HepG2 (cell line): ENCODE measurements around the gene PHRF1. TPM values are rescaled to one million over a fixed set of nuclear protein-coding genes. Genes with fewer than 3 reads are reported as not detected.

Source experiments
- AGO1 ChIP-seq: fragments of 200-400 bp; formaldehyde crosslinking; IDR thresholded peaks from 2 replicates; pipeline ENCODE4 v1.6.1; 2017; ENCODE audit warnings: mild to moderate bottlenecking, low read depth, low read length, moderate library complexity; ENCODE audit not compliant: poor library complexity, severe bottlenecking
- CBFB ChIP-seq: sonication (generic); formaldehyde crosslinking; IDR thresholded peaks from 2 replicates; pipeline ENCODE4 v1.4.0; 2020; ENCODE audit warnings: missing genetic modification reagents
- FOXK1 ChIP-seq: sonication (generic); formaldehyde crosslinking; IDR thresholded peaks from 2 replicates; pipeline ENCODE4 v1.4.0; 2020; ENCODE audit warnings: low read depth, missing genetic modification reagents, borderline replicate concordance
- FOXM1 ChIP-seq: sonication (generic); formaldehyde crosslinking; IDR thresholded peaks from 2 replicates; pipeline ENCODE4 v1.5.0; 2020; ENCODE audit warnings: missing genetic modification reagents
- GFI1 ChIP-seq: sonication (generic); formaldehyde crosslinking; IDR thresholded peaks from 2 replicates; pipeline ENCODE4 v1.5.0; 2020; ENCODE audit warnings: missing genetic modification reagents, mild to moderate bottlenecking, borderline replicate concordance
- HNRNPL ChIP-seq: fragments of 200-400 bp; formaldehyde crosslinking; IDR thresholded peaks from 2 replicates; pipeline ENCODE4 v1.6.1; 2017; ENCODE audit warnings: mild to moderate bottlenecking, low read depth, low read length
- HNRNPUL1 ChIP-seq: fragments of 200-400 bp; formaldehyde crosslinking; IDR thresholded peaks from 2 replicates; pipeline ENCODE4 v1.6.1; 2017; ENCODE audit warnings: low read depth, mild to moderate bottlenecking, low read length, moderate library complexity
- KAT8 ChIP-seq: IDR thresholded peaks from 2 replicates; pipeline ENCODE4 v1.6.1; 2016; ENCODE audit warnings: missing genetic modification reagents, missing compliant biosample characterization
- KDM5B ChIP-seq: sonication (generic); formaldehyde crosslinking; IDR thresholded peaks from 2 replicates; pipeline ENCODE4 v1.4.0; 2020; ENCODE audit warnings: missing genetic modification reagents, mild to moderate bottlenecking, borderline replicate concordance
- MAZ ChIP-seq, 2 experiments: sonication (generic) in 1 of 2; formaldehyde crosslinking in 1 of 2; IDR thresholded peaks; 2 replicates each; pipeline versions ENCODE4 v1.5.0 to v1.6.1; 2012 to 2020; ENCODE audit warnings: low read depth in 2 of 2, mild to moderate bottlenecking in 2 of 2, borderline replicate concordance in 1 of 2, improper control_type of control experiment in 1 of 2, low read length in 1 of 2, missing genetic modification reagents in 1 of 2, moderate library complexity in 1 of 2
- MED1 ChIP-seq: sonication (generic); formaldehyde crosslinking; IDR thresholded peaks from 2 replicates; pipeline ENCODE4 v1.4.0; 2020; ENCODE audit warnings: missing genetic modification reagents
- PHF20 ChIP-seq: sonication (generic); formaldehyde crosslinking; IDR thresholded peaks from 2 replicates; pipeline ENCODE4 v1.5.0; 2020; ENCODE audit warnings: mild to moderate bottlenecking, missing genetic modification reagents
- SIN3A ChIP-seq: IDR thresholded peaks from 2 replicates; pipeline ENCODE4 v1.6.1; 2011; ENCODE audit warnings: low read depth, mild to moderate bottlenecking, control low read depth, low read length, borderline replicate concordance
- SNAI1 ChIP-seq: sonication (generic); formaldehyde crosslinking; IDR thresholded peaks from 2 replicates; pipeline ENCODE4 v1.5.0; 2020; ENCODE audit warnings: mild to moderate bottlenecking, missing genetic modification reagents, borderline replicate concordance
- U2AF1 ChIP-seq: fragments of 200-400 bp; formaldehyde crosslinking; optimal IDR thresholded peaks from 2 replicates; pipeline ENCODE3; 2017; ENCODE audit warnings: mild to moderate bottlenecking, low read depth, low read length
- ZNF282 ChIP-seq: fragments of 450-650 bp; IDR thresholded peaks from 2 replicates; pipeline ENCODE4 v1.6.1; 2018; ENCODE audit not compliant: partially characterized antibody
- ZNF484 ChIP-seq: sonication (generic); formaldehyde crosslinking; IDR thresholded peaks from 2 replicates; pipeline ENCODE4 v1.5.1; 2020; ENCODE audit warnings: mild to moderate bottlenecking, low read depth, missing genetic modification reagents, borderline replicate concordance
- ZNF747 ChIP-seq: sonication (generic); formaldehyde crosslinking; IDR thresholded peaks from 2 replicates; pipeline ENCODE4 v1.8.1; 2023; ENCODE audit warnings: missing genetic modification reagents, mild to moderate bottlenecking, borderline replicate concordance
- polyA plus RNA-seq, 8 experiments: library from polyadenylated mRNA; depleted of rRNA in 3 of 8; stranded (reverse) in 7 of 8; unstranded in 1 of 8; fragments of >200 nt; fragmentation: Illumina TruSeq in 4 of 8; extraction: Trizol in 4 of 8; gene quantifications; 2 replicates each; pipeline versions ENCODE4 v1.2.1 to v1.2.3, GENCODE V29; 2011 to 2016; ENCODE audit warnings: low read depth in 4 of 8, missing spikeins in 1 of 8, mixed read lengths in 1 of 8; ENCODE audit not compliant: insufficient read depth in 1 of 8
- total RNA-seq, 5 experiments: library from RNA; depleted of rRNA; stranded (reverse); fragments of >200 nt; fragmentation: Illumina TruSeq; extraction: Trizol; gene quantifications; 2 replicates each; pipeline ENCODE4 v1.2.3, GENCODE V29; 2016; ENCODE audit warnings: low read depth in 1 of 5
- TF ChIP-seq, protein P1 (sequence below): sonication (generic); formaldehyde crosslinking; IDR thresholded peaks from 2 replicates; pipeline ENCODE4 v1.8.1; 2023; ENCODE audit warnings: missing genetic modification reagents, inconsistent platforms, borderline replicate concordance
- TF ChIP-seq, protein P2 (sequence below): sonication (generic); formaldehyde crosslinking; IDR thresholded peaks from 2 replicates; pipeline ENCODE4 v1.5.0; 2020; ENCODE audit warnings: missing genetic modification reagents
- TF ChIP-seq, protein P3 (sequence below): IDR thresholded peaks from 2 replicates; pipeline ENCODE4 v1.6.1; 2016; ENCODE audit warnings: missing biosample characterization, missing genetic modification reagents, low read depth
- TF ChIP-seq, protein P4 (sequence below): sonication (generic); formaldehyde crosslinking; IDR thresholded peaks from 2 replicates; pipeline ENCODE4 v1.4.0; 2020; ENCODE audit warnings: mild to moderate bottlenecking, missing genetic modification reagents

Gene PHRF1
- total and polyA plus RNA-seq, 2 of the 13 experiments (the other 11 are each of a cell fraction or from before 2014, with no cell fraction given) = 8.2 to 16.7 TPM

DNA sequence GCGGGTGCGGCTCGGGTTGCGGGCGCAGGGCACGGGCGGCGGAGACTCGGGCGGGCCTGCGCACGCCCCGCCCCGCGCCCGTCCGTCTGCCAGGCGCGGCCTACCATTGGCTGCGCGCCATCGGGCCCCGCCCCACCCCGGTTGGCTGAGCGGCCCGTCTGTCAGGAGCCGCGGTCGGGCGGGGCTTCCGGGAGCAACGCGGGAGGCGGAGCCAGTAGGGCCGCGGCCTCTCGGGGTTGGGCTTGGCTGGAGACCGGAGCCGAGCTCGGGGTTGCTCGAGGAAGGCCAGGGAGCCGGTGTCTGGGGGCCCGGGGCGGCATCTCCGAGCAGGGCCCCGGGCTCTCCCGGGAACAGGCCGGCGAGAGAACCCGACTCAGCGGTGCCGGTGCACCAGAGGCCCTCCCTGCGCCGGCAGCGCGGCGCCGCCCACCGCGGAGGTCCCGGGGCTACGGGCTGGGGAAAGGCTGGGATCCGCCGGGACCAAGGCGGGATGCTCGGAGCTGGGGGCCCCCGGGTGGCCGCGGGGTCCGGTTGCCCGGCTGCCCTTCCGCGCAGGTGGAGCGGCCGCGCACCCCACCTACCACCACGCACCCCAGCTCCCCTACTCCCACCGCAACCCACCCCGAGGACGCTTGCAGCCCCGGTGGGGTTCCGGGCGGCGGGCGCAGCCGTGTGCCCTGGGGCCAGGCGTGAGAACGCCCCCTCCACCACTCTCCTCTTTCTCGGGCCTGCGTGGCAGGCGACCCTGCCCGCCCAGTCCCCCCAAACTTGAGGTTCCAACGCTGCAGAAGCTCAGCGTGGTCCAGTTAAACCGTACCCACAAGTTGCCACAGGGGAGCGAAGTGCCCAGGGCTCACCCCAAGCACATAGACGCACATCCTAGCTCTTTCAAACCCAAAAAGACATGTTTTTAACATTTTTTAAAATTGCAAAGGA lies 40.5 kb upstream of the PHRF1 start, which contains the start of gene HRAS (continued):
- TF ChIP-seq, protein P1, sequence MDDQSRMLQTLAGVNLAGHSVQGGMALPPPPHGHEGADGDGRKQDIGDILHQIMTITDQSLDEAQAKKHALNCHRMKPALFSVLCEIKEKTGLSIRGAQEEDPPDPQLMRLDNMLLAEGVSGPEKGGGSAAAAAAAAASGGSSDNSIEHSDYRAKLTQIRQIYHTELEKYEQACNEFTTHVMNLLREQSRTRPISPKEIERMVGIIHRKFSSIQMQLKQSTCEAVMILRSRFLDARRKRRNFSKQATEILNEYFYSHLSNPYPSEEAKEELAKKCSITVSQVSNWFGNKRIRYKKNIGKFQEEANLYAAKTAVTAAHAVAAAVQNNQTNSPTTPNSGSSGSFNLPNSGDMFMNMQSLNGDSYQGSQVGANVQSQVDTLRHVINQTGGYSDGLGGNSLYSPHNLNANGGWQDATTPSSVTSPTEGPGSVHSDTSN (CRISPR knock-in tag) = peak; percentile 90; the same call in 1 of the 2 replicates
- TF ChIP-seq GFI1 (CRISPR knock-in tag) (no peak), AGO1 (peak; percentile 64), MED1 (CRISPR knock-in tag) (peak; percentile 41), HNRNPL (no peak), U2AF1 (peak; percentile 31), SNAI1 (CRISPR knock-in tag) (no peak), FOXK1 (CRISPR knock-in tag) (0 out of 2 replicates have a peak, but pooled peaks have one; percentile 32), ZNF282 (no peak), CBFB (CRISPR knock-in tag) (0 out of 2 replicates have a peak, but pooled peaks have one; percentile 46), ZNF747 (CRISPR knock-in tag) (0 out of 2 replicates have a peak, but pooled peaks have one; percentile 32), PHF20 (CRISPR knock-in tag) (0 out of 2 replicates have a peak, but pooled peaks have one; percentile 19), KAT8 (peak; percentile 71), HNRNPUL1 (no peak; the same call in 1 of the 2 replicates), FOXM1 (CRISPR knock-in tag) (no peak), SIN3A (peak; percentile 50; the same call in 1 of the 2 replicates), KDM5B (CRISPR knock-in tag) (peak; percentile 79), MAZ (IDR thresholded peaks at IDR 0.05; ENCODE audit: borderline replicate concordance, low read depth, low read length) (peak; percentile 48; the same call in 1 of the 2 replicates), MAZ (CRISPR knock-in tag; IDR thresholded peaks at IDR 0.05; ENCODE audit: low read depth) (peak; percentile 67; the same call in 1 of the 2 replicates), ZNF484 (CRISPR knock-in tag) (no peak)
- TF ChIP-seq, protein P2, sequence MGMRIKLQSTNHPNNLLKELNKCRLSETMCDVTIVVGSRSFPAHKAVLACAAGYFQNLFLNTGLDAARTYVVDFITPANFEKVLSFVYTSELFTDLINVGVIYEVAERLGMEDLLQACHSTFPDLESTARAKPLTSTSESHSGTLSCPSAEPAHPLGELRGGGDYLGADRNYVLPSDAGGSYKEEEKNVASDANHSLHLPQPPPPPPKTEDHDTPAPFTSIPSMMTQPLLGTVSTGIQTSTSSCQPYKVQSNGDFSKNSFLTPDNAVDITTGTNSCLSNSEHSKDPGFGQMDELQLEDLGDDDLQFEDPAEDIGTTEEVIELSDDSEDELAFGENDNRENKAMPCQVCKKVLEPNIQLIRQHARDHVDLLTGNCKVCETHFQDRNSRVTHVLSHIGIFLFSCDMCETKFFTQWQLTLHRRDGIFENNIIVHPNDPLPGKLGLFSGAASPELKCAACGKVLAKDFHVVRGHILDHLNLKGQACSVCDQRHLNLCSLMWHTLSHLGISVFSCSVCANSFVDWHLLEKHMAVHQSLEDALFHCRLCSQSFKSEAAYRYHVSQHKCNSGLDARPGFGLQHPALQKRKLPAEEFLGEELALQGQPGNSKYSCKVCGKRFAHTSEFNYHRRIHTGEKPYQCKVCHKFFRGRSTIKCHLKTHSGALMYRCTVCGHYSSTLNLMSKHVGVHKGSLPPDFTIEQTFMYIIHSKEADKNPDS (CRISPR knock-in tag) = no peak
- TF ChIP-seq, protein P3, sequence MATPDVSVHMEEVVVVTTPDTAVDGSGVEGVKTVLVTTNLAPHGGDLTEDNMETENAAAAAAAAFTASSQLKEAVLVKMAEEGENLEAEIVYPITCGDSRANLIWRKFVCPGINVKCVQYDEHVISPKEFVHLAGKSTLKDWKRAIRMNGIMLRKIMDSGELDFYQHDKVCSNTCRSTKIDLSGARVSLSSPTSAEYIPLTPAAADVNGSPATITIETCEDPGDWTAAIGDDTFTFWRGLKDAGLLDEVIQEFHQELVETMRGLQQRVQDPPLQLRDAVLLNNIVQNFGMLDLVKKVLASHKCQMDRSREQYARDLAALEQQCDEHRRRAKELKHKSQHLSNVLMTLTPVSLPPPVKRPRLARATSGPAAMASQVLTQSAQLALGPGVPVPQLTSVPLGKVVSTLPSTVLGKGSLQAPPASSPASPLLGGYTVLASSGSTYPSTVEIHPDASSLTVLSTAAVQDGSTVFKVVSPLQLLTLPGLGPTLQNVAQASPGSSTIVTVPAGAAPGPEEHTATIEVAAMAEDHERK (CRISPR knock-in tag) = 0 out of 2 replicates have a peak, but pooled peaks have one; percentile 31
- TF ChIP-seq, protein P4, sequence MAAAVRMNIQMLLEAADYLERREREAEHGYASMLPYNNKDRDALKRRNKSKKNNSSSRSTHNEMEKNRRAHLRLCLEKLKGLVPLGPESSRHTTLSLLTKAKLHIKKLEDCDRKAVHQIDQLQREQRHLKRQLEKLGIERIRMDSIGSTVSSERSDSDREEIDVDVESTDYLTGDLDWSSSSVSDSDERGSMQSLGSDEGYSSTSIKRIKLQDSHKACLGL (CRISPR knock-in tag) = no peak
